MCF 10A (cell line): ENCODE results near the gene GALNT14. TPM values are rescaled to one million over a fixed set of nuclear protein-coding genes. Genes with fewer than 3 reads are reported as not detected.

Source experiments
- BruUV-seq: library from RNA; stranded (reverse); fragments of 400-500 nt; replicated peaks from 2 replicates; lab custom pipeline; 2021; lab: Mats Ljungman, UMichigan
- CTCF ChIA-PET: fragments of 300-600 bp; sonication (Branson Sonifier 250); formaldehyde crosslinking; extraction: SDS; loops from one replicate; lab custom pipeline; 2021; ENCODE audit warnings: antibody characterized with exemption, inconsistent platforms; lab: Yijun Ruan, JAX
- POLR2A ChIA-PET: fragments of 300-600, 350-650 bp; sonication (Branson Sonifier 250); formaldehyde crosslinking; extraction: SDS; loops from one replicate; lab custom pipeline; 2020; ENCODE audit warnings: antibody characterized with exemption, inconsistent platforms; lab: Yijun Ruan, JAX
- DNase-seq: peaks from one replicate; pipeline ENCODE4 v3.0.0-alpha.2; 2018; ENCODE audit not compliant: unreplicated experiment
- H3K27ac Mint-ChIP-seq: one replicate; pipeline ENCODE4 v1.8.0; 2022; ENCODE audit warnings: mild to moderate bottlenecking, low read depth, mixed read lengths; ENCODE audit not compliant: unreplicated experiment
- H3K27me3 Mint-ChIP-seq: one replicate; pipeline ENCODE4 v1.8.0; 2022; ENCODE audit warnings: mixed read lengths; ENCODE audit not compliant: insufficient read depth, unreplicated experiment
- H3K36me3 Mint-ChIP-seq: one replicate; pipeline ENCODE4 v1.8.0; 2022; ENCODE audit warnings: mild to moderate bottlenecking, moderate library complexity, mixed read lengths; ENCODE audit not compliant: insufficient read depth, unreplicated experiment
- H3K4me1 Mint-ChIP-seq: one replicate; pipeline ENCODE4 v1.8.0; 2022; ENCODE audit warnings: mixed read lengths; ENCODE audit not compliant: insufficient read depth, unreplicated experiment
- H3K4me3 Mint-ChIP-seq: one replicate; pipeline ENCODE4 v1.8.0; 2022; ENCODE audit warnings: mild to moderate bottlenecking, moderate library complexity, mixed read lengths; ENCODE audit not compliant: unreplicated experiment
- H3K9me3 Mint-ChIP-seq: one replicate; pipeline ENCODE4 v1.8.0; 2022; ENCODE audit warnings: mixed read lengths; ENCODE audit not compliant: unreplicated experiment
- intact Hi-C: fragments of 100-400 bp; cut with micrococcal nuclease; formaldehyde crosslinking; loops from 2 replicates; pipeline ENCODE4 v1.14.1; 2022
- total RNA-seq: library from RNA; stranded (reverse); gene quantifications from 2 replicates; pipeline ENCODE4 v1.2.3, GENCODE V29; 2022
- TF ChIP-seq, protein P1 (sequence below): fragments of 200-600 bp; IDR thresholded peaks from one replicate; pipeline ENCODE4 v1.8.0; 2022; ENCODE audit warnings: antibody characterized with exemption, mild to moderate bottlenecking; ENCODE audit not compliant: unreplicated experiment

The GALNT14 gene
- total RNA-seq, 1 experiment from 2014 or later = 4.6 TPM

DNA sequence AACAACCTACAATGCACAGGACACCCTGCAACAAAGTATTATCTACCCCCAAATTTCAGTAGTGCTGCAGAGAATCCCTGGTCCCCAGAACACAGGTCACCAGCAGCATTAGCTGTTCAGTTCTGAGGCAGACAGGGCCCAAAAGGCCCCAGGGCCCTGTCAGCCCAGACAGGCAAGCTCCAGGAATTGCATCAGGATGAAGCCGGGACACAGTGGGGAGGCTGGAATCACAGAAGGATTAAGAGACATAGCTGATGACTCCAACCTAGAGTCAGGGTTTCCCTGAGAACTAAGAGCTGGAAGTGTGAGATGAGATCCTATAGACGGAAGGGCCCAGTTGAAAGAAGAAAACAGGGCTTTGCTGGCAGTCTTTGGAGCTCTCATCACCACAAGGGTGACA, 148.1 kb downstream of the GALNT14 start:
- TF ChIP-seq, protein P1, sequence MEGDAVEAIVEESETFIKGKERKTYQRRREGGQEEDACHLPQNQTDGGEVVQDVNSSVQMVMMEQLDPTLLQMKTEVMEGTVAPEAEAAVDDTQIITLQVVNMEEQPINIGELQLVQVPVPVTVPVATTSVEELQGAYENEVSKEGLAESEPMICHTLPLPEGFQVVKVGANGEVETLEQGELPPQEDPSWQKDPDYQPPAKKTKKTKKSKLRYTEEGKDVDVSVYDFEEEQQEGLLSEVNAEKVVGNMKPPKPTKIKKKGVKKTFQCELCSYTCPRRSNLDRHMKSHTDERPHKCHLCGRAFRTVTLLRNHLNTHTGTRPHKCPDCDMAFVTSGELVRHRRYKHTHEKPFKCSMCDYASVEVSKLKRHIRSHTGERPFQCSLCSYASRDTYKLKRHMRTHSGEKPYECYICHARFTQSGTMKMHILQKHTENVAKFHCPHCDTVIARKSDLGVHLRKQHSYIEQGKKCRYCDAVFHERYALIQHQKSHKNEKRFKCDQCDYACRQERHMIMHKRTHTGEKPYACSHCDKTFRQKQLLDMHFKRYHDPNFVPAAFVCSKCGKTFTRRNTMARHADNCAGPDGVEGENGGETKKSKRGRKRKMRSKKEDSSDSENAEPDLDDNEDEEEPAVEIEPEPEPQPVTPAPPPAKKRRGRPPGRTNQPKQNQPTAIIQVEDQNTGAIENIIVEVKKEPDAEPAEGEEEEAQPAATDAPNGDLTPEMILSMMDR = no peak
- Mint-ChIP-seq H3K4me3 (no peak overlapping the region), H3K9me3 (no peaks in the 10 kb centered on the region), H3K27ac (no peak overlapping the region), H3K4me1 (no peaks in the 10 kb centered on the region), H3K36me3 (no peaks in the 10 kb centered on the region), H3K27me3 (no peaks in the 10 kb centered on the region)
- ChIA-PET POLR2A (no interaction called here), CTCF (interaction anchor here (0.6 kb wide), 1 partner anchor 65 kb away, joined by 3 read pairs; no protein-coding TSS in a partner anchor)
- DNase-seq = no peak
- intact Hi-C loops = no loop called here
- no TSS peak for BruUV-seq

DNA sequence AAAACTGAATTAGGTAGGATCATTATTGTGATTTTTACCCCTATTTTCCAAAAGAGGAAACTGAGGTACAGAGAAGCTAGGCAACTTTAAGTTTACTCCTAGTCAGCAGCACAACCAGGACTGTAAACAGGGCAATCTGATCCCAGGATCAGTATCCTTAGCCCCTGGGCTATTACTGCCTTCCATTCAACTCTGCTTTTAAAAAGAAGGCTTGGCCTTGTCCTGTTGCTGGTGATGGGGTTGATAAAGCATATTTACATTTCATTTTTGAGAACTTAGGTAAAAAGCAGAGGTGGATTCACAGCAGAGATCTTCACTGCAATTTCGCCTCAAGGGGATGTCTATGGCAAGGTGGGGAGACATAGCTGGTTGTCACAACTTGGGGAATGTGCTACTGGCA, 148.5 kb downstream of the GALNT14 start:
- TF ChIP-seq, protein P1 = no peak
- Mint-ChIP-seq H3K9me3 (no peaks in the 10 kb centered on the region), H3K27ac (no peak overlapping the region), H3K36me3 (no peaks in the 10 kb centered on the region), H3K4me3 (no peak overlapping the region), H3K27me3 (no peaks in the 10 kb centered on the region), H3K4me1 (no peaks in the 10 kb centered on the region)
- DNase-seq = no peak
- BruUV-seq = no TSS peak
- ChIA-PET POLR2A (no interaction called here), CTCF (no interaction called here)
- intact Hi-C loops = no loop called here

GRCh38 chr2:30987566-30987965, 150.7 kb downstream of the GALNT14 start:
- Mint-ChIP-seq H3K9me3 (no peaks in the 10 kb centered on the region), H3K4me1 (no peaks in the 10 kb centered on the region), H3K36me3 (no peaks in the 10 kb centered on the region), H3K27me3 (no peaks in the 10 kb centered on the region), H3K27ac (no peak overlapping the region), H3K4me3 (no peak overlapping the region)
- POLR2A ChIA-PET = no interaction called here
- CTCF ChIA-PET = interaction anchor here (0.6 to 2.1 kb wide), 3 partner anchors 7 to 1021 kb away, joined by 4 to 6 read pairs (median 5); no protein-coding TSS in a partner anchor
- DNase-seq = no peak
- intact Hi-C loops = no loop called here
- no TSS peak for BruUV-seq
- TF ChIP-seq, protein P1 = no peak

DNA sequence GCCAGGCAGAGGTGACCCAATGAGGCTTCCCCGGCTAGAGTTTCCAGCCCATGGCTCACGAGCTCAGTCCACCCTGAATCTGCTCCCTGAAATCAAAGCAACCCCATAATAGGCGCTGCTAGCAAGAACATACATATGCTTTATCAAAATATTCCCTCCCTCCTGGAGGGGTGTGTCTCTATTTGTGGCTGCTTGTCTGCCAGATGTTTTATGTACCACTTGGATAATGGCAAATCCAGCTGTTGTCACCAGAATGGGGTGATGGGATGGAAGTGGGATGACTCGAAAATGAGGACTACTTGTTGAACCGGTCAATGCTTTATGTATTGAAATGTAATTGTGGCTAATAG, 152.0 kb downstream of the GALNT14 start:
- no TSS peak for BruUV-seq
- H3K4me3 Mint-ChIP-seq = no peak overlapping the region
- no peak overlapping the region for H3K27ac Mint-ChIP-seq
- no peaks in the 10 kb centered on the region for H3K36me3 Mint-ChIP-seq
- H3K9me3 Mint-ChIP-seq = no peaks in the 10 kb centered on the region
- TF ChIP-seq, protein P1 = no peak
- intact Hi-C loops = no loop called here
- no peaks in the 10 kb centered on the region for H3K4me1 Mint-ChIP-seq
- CTCF ChIA-PET = interaction anchor here (0.6 to 2.1 kb wide), 2 partner anchors 18 to 183 kb away, joined by 4 to 6 read pairs; no protein-coding TSS in a partner anchor
- DNase-seq = no peak
- POLR2A ChIA-PET = no interaction called here
- H3K27me3 Mint-ChIP-seq = no peaks in the 10 kb centered on the region
